Esophagus squamous epithelium (tissue), 4 donors: ENCODE measurements around the gene TMEM150B.

Experiments
- POLR2A ChIP-seq, 4 donors: fragments of 450-650 bp; IDR thresholded peaks; one replicate each; pipeline ENCODE4 v1.6.1; 2017; ENCODE audit warnings: antibody characterized with exemption in 4 of 4, mild to moderate bottlenecking in 4 of 4, moderate library complexity in 3 of 4
- TF ChIP-seq, protein P1 (sequence below), 6 experiments: fragments of 450-650 bp in 4 of 6; fragments of 200-600 bp in 2 of 6; sonication (generic) in 2 of 6; IDR thresholded peaks; one replicate each; pipeline ENCODE4 v1.5.1; 2016 to 2019; ENCODE audit warnings: antibody characterized with exemption in 6 of 6, mild to moderate bottlenecking in 4 of 6, moderate library complexity in 4 of 6

- TF ChIP-seq POLR2A (IDR thresholded peaks at IDR 0.05) = no peak
- TF ChIP-seq, protein P1, sequence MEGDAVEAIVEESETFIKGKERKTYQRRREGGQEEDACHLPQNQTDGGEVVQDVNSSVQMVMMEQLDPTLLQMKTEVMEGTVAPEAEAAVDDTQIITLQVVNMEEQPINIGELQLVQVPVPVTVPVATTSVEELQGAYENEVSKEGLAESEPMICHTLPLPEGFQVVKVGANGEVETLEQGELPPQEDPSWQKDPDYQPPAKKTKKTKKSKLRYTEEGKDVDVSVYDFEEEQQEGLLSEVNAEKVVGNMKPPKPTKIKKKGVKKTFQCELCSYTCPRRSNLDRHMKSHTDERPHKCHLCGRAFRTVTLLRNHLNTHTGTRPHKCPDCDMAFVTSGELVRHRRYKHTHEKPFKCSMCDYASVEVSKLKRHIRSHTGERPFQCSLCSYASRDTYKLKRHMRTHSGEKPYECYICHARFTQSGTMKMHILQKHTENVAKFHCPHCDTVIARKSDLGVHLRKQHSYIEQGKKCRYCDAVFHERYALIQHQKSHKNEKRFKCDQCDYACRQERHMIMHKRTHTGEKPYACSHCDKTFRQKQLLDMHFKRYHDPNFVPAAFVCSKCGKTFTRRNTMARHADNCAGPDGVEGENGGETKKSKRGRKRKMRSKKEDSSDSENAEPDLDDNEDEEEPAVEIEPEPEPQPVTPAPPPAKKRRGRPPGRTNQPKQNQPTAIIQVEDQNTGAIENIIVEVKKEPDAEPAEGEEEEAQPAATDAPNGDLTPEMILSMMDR (IDR thresholded peaks at IDR 0.05) = no peak
These were observed 35.9 kb downstream of the TMEM150B start for GRCh38 chr19:55289117-55289796.
